GM12872 (cell line): ENCODE results near the gene GABRA4.

ENCODE experiments used
- TF ChIP-seq, protein P1 (sequence below): IDR thresholded peaks from 3 replicates; pipeline ENCODE4 v1.5.1; 2011; ENCODE audit warnings: low read depth, mild to moderate bottlenecking, low read length, moderate library complexity; ENCODE audit not compliant: insufficient read depth

Gene GABRA4

DNA sequence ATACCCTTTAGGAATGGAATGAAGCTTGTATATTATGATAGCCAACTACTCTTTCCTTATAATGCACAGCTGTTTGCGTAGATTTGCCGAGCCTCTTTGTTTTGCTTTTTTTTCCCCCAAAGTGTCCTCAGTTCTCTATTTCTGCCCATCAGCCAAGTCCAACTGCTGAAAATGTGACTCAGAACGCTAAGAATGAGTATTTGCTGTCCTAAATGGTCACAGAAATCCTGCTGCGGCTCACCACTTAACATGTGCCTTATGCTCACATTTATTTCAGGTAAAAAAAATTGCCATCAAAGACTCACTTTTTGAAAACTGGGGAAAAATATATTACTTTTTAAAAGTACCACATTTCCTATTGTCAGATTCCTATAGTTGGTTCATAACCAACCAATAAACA, 36.9 kb downstream of the GABRA4 start:
- TF ChIP-seq, protein P1, sequence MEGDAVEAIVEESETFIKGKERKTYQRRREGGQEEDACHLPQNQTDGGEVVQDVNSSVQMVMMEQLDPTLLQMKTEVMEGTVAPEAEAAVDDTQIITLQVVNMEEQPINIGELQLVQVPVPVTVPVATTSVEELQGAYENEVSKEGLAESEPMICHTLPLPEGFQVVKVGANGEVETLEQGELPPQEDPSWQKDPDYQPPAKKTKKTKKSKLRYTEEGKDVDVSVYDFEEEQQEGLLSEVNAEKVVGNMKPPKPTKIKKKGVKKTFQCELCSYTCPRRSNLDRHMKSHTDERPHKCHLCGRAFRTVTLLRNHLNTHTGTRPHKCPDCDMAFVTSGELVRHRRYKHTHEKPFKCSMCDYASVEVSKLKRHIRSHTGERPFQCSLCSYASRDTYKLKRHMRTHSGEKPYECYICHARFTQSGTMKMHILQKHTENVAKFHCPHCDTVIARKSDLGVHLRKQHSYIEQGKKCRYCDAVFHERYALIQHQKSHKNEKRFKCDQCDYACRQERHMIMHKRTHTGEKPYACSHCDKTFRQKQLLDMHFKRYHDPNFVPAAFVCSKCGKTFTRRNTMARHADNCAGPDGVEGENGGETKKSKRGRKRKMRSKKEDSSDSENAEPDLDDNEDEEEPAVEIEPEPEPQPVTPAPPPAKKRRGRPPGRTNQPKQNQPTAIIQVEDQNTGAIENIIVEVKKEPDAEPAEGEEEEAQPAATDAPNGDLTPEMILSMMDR = no peak

DNA sequence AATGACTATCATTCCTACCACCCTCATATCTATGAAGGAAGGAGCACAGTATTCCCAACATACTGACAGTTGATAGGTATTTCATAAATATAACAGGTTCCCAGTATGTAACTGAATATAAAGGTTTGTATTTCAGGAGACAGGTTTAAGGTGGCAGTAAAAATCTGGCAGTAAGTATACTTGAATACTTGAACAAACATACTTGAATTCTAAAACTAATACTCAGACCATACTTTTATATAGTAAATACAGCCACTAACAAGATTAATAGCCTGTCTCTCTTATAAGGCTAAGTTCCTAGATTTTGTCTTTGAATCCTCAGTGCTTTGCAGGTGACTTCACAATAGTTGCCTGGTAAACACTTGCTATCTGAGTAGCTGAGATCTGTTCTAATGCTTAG, 37.8 kb downstream of the GABRA4 start:
- TF ChIP-seq, protein P1 = no peak

DNA sequence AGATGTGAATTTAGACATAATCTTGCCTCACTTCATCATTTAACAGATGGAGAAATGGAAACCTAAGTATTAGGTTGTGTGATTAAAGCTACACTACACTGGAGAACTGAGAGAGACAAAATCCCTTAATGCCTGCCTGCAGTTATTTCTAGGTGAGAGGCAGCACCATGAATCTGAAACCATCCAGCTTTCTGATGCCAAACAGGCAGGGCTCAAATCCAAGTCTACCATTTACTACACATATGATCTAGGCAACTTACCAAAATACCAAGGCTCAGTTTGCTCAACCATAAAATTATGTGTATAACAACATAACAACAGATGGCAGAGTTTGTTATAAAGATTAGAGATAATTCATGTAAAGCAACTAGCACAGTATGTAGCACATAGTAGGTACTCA, 38.7 kb downstream of the GABRA4 start:
- TF ChIP-seq, protein P1 = no peak

DNA sequence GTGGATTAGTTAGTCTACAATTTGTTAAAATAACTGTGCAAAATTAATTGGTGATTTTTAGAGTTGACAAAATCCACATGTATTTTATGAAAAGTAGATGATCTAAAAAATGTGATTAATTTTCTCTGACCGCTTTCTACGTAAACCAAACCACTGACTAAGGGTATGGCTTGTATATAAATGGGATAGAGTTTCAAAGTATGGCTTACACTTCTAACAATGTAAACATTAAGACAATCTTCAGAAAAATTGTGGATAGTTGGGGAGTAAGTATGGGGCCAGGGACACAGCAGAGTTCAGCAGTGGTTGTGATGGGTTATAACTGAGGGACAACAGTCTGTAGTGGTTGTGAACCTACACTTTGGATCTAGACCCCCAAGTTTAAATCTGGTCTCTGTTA, 39.8 kb downstream of the GABRA4 start:
- TF ChIP-seq, protein P1 = no peak

DNA sequence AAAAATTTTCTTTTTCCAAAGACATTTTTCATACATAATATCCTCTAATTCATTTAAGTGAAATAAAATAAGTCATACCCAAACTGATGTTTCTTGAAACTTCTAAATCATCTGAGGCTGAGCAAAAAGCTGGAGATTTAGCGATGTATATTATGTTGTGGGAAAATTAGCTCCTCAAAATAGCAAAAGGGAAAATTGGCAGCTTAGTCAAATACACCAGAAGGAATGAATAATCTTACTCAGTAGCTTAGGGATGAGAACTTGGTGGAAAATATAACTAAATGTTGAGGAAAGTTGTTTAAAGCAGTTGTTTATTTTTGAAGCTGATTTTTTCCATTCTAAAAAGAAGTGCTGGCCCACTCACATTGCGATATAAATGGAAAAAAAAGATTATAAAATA, 40.9 kb downstream of the GABRA4 start:
- TF ChIP-seq, protein P1 = no peak

DNA sequence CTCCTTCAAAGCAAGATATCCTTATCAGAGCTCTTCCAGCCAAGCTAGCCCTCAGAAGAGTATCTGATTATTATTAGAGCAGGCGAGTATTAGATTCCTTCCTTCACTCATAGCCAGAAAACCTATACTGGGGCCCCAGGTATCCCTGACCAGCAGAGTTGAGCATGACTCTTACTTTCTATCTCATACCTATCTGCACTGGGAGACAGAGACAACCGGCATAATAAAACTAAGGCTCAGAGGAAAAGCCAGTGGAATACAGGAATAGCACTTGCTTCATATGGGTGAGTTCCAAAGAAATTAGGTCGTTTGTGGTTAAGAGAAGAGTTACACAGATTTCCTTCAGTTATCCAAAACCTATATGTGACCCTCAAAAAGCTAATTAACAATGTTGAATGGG, 42.6 kb downstream of the GABRA4 start:
- TF ChIP-seq, protein P1 = no peak

DNA sequence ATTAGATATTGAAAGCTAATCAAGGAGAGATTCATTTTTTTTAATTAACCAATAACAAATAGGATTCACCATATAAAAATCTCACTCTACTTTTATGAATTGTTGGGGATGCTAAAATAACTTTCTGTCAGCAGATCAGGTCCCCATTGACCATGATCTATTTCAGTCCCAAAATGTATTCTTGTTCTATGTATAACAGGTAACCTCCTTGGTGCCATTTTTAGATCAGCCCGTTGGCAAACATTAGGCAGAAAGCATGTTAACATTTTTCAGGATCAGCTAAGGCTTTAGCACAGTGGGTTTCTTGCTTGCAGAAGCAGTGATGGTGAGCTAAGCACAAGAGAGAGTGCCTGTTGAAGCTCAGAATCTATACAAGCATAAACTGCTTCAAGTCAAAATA, 43.6 kb downstream of the GABRA4 start:
- TF ChIP-seq, protein P1 = no peak

DNA sequence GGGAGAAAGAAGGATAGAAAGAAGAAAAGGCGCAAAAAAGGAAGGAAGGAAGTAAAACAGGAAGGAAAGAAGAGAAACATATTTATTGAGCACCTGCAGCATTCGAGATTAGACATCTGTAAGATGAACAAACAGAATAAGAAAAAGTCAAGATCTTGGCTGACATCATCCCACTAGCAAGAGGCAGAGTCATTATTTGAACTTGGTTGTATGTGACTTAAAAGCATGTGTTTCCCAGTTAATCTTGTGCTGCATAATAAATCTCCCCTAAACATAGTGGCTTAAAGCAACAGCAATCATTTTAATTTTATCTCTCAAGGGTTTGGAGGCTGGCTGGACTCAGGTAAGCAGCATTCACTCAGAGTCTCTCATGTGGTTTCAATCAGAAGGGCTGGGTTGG, 45.8 kb downstream of the GABRA4 start:
- TF ChIP-seq, protein P1 = no peak
